ENCODE data around the gene XXYLT1. TPM values are rescaled to one million over a fixed set of nuclear protein-coding genes. Genes with fewer than 3 reads are reported as not detected.

Gene XXYLT1
- total and polyA plus RNA-seq, 2 of the 4 experiments (the other 2 are of a cell fraction): 14.7 to 18.1 TPM

DNA sequence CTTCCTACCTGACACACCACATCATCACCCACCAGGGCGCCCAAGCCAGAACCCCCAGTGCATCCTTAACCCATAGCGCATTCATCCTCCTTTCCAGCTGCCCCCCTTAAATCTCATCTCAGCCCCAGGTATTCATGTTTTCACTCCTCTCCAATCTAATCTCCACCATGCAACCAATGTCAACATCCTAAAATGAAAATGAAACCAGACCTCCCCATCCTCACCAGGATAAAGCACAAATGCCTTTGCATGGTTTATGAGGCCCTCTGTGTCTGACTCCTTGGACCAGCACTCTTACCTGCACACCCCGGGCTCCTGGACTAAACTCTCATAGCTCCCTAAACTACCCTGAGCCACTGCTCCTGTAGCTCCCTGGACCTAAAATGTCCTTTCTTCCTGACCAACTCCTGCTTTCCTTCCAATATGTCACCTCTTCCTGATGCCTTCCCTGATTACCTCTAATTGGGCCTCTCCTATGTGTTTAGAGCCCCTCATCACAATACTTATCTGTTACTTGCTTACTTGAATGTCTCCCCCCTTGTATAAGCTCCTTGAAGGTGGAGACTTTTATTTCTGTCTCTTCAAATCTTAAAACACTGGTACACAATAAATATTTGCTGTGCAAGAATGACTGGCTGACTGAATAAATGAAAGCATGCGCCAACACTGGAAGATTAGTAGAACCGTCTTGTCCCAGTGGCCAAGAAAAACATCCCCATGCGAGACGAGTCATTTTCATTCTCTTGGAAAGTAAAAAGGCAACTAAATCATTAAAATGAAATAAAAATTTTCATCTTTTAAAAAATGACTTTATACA lies 142.5 kb downstream of the XXYLT1 start:
- no peak for ATAC-seq (ENCODE audit: low read depth)
- Histone ChIP-seq H3K23ac (ENCODE audit: low read depth, low read length) (no peak overlapping the region), H3K56ac (ENCODE audit: extremely low read depth, insufficient read depth, low read length) (no peak overlapping the region), H4K20me1 (ENCODE audit: insufficient read depth, low read length) (no peaks in the 10 kb centered on the region), H4K91ac (ENCODE audit: insufficient read depth, low read depth, low read length) (no peak overlapping the region), H2AK9ac (replicated peaks; ENCODE audit: low read depth, low read length, poor library complexity) (no peak overlapping the region), H2BK15ac (ENCODE audit: low read depth, low read length) (no peak overlapping the region), H2BK5ac (ENCODE audit: low read depth, low read length, poor library complexity, severe bottlenecking) (no peak overlapping the region), H3K79me1 (ENCODE audit: low read depth in 1 of 2, low read length in 2 of 2) (peaks cover 6 to 9% of the 10 kb centered on the region in 2 experiments; a peak in 2 of 4 replicates), H2AK5ac (ENCODE audit: low read depth, low read length) (no peak overlapping the region), H2AFZ (replicated peaks; ENCODE audit: low read length, poor library complexity) (no peak overlapping the region), H2BK20ac (ENCODE audit: low read depth, low read length) (no peak overlapping the region), H3K4me1 (ENCODE audit: control insufficient read depth, insufficient read depth, low read length) (peaks cover 7% of the 10 kb centered on the region), H3K4ac (ENCODE audit: low read depth, low read length) (no peak overlapping the region; the same call in 1 of the 2 replicates), H3K36me3 (ENCODE audit: control insufficient read depth, insufficient read depth, low read length) (no peaks in the 10 kb centered on the region), H4K5ac (ENCODE audit: low read depth, low read length) (peak overlapping the region; percentile 47; the same call in 1 of the 2 replicates), H3K18ac (ENCODE audit: low read depth, low read length) (no peak overlapping the region), H3K27me3 (ENCODE audit: control insufficient read depth, insufficient read depth, low read length) (no peaks in the 10 kb centered on the region), H3K14ac (replicated peaks; ENCODE audit: low read depth, low read length) (no peak overlapping the region), H3K9ac (ENCODE audit: low read depth, low read length) (no peak overlapping the region), H3K4me3 (ENCODE audit: insufficient read depth, low read depth, low read length) (no peak overlapping the region), H2BK120ac (ENCODE audit: low read depth, low read length) (no peak overlapping the region), H3K27ac (ENCODE audit: insufficient read depth, low read length) (no peak overlapping the region), H3K9me3 (ENCODE audit: control insufficient read depth, insufficient read depth, low read length) (no peaks in the 10 kb centered on the region), H4K8ac (ENCODE audit: low read depth in 2 of 2, low read length in 2 of 2) (peak overlapping the region in 1 of 2 experiments; percentile 22; a peak in 1 of 4 replicates), H3K9me1 (ENCODE audit: insufficient read depth, low read length) (no peaks in the 10 kb centered on the region), H3K4me2 (ENCODE audit: low read depth, low read length) (no peak overlapping the region)
- ChIA-PET POLR2A (ENCODE audit: unreplicated experiment) (no interaction called here), CTCF (no interaction called here)
- in situ Hi-C loops (cut with MboI; ENCODE audit: low sequenced_read_pairs) (no loop called here), dilution Hi-C loops (cut with HindIII; ENCODE audit: low sequenced_read_pairs, unreplicated experiment) (no loop called here), intact Hi-C loops (cut with micrococcal nuclease) (no loop called here)
- TF ChIP-seq RFX5 (IDR thresholded peaks at IDR 0.05; ENCODE audit: low read depth, low read length): no peak
- DNase-seq: peak; percentile 59
- BruUV-seq (replicated peaks): no TSS peak
- 100% methylated on average over 2 of the region's 7 CpGs; no CpG with 5 or more reads in 1 of the 2 experiments for WGBS, 2 experiments (ENCODE audit: extremely low coverage in 2 of 2, insufficient read length in 1 of 2)

Data from IMR-90 (cell line).